ENCODE measurements around the gene ALPI.

The ALPI gene

GRCh38 chr2:232481322-232482140 is 25.6 kb downstream of the ALPI start:
- no peaks in the 10 kb centered on the region for H3K9me3 ChIP-seq (ENCODE audit: low read depth, low read length)
- DNase-seq (ENCODE audit: low read depth, low spot score): no peak
- H3K4me3 ChIP-seq: no peak overlapping the region
- no peak overlapping the region for H3K9ac ChIP-seq (ENCODE audit: insufficient read length)
- H3K27ac ChIP-seq: no peak overlapping the region
- TF ChIP-seq EZH2 (IDR thresholded peaks at IDR 0.05) (no peak), FOXP2 (optimal IDR thresholded peaks at IDR 0.05; ENCODE audit: control extremely low read depth, extremely low read length, insufficient read depth) (no peak), POLR2AphosphoS5 (IDR thresholded peaks at IDR 0.05; ENCODE audit: borderline replicate concordance, low read depth, low read length) (no peak)
- no peaks in the 10 kb centered on the region for H3K36me3 ChIP-seq (ENCODE audit: insufficient read depth, low read length)

- no peak for DNase-seq (ENCODE audit: low read depth, low spot score)
- H3K27ac ChIP-seq: no peak overlapping the region
- H3K36me3 ChIP-seq (ENCODE audit: insufficient read depth, low read length): no peaks in the 10 kb centered on the region
- no peak overlapping the region for H3K9ac ChIP-seq (ENCODE audit: insufficient read length)
- no peaks in the 10 kb centered on the region for H3K9me3 ChIP-seq (ENCODE audit: low read depth, low read length)
- TF ChIP-seq POLR2AphosphoS5 (IDR thresholded peaks at IDR 0.05; ENCODE audit: borderline replicate concordance, low read depth, low read length) (no peak), EZH2 (IDR thresholded peaks at IDR 0.05) (no peak), FOXP2 (optimal IDR thresholded peaks at IDR 0.05; ENCODE audit: control extremely low read depth, extremely low read length, insufficient read depth) (no peak)
- no peak overlapping the region for H3K4me3 ChIP-seq
Observed at GRCh38 chr2:232482301-232483238, 26.6 kb downstream of the ALPI start.

GRCh38 chr2:232483311-232483922 is 27.5 kb downstream of the ALPI start:
- Histone ChIP-seq H3K9ac (ENCODE audit: insufficient read length) (no peak overlapping the region), H3K9me3 (ENCODE audit: low read depth, low read length) (no peaks in the 10 kb centered on the region), H3K4me3 (no peak overlapping the region), H3K27ac (no peak overlapping the region), H3K36me3 (ENCODE audit: insufficient read depth, low read length) (no peaks in the 10 kb centered on the region)
- TF ChIP-seq FOXP2 (optimal IDR thresholded peaks at IDR 0.05; ENCODE audit: control extremely low read depth, extremely low read length, insufficient read depth): no peak
- no peak for TF ChIP-seq POLR2AphosphoS5 (IDR thresholded peaks at IDR 0.05; ENCODE audit: borderline replicate concordance, low read depth, low read length)
- TF ChIP-seq EZH2 (IDR thresholded peaks at IDR 0.05): no peak
- DNase-seq (ENCODE audit: low read depth, low spot score): no peak

GRCh38 chr2:232483923-232484627 is 28.1 kb downstream of the ALPI start:
- Histone ChIP-seq H3K27ac (no peak overlapping the region), H3K9ac (ENCODE audit: insufficient read length) (no peak overlapping the region), H3K4me3 (no peak overlapping the region), H3K9me3 (ENCODE audit: low read depth, low read length) (no peaks in the 10 kb centered on the region), H3K36me3 (ENCODE audit: insufficient read depth, low read length) (no peaks in the 10 kb centered on the region)
- DNase-seq (ENCODE audit: low read depth, low spot score): no peak
- TF ChIP-seq EZH2 (IDR thresholded peaks at IDR 0.05) (no peak), FOXP2 (optimal IDR thresholded peaks at IDR 0.05; ENCODE audit: control extremely low read depth, extremely low read length, insufficient read depth) (no peak), POLR2AphosphoS5 (IDR thresholded peaks at IDR 0.05; ENCODE audit: borderline replicate concordance, low read depth, low read length) (no peak)

- H3K27ac ChIP-seq: no peak overlapping the region
- no peak overlapping the region for H3K9ac ChIP-seq (ENCODE audit: insufficient read length)
- H3K9me3 ChIP-seq (ENCODE audit: low read depth, low read length): no peaks in the 10 kb centered on the region
- no peak for TF ChIP-seq EZH2 (IDR thresholded peaks at IDR 0.05)
- no peak for TF ChIP-seq FOXP2 (optimal IDR thresholded peaks at IDR 0.05; ENCODE audit: control extremely low read depth, extremely low read length, insufficient read depth)
- no peak for TF ChIP-seq POLR2AphosphoS5 (IDR thresholded peaks at IDR 0.05; ENCODE audit: borderline replicate concordance, low read depth, low read length)
- DNase-seq (ENCODE audit: low read depth, low spot score): no peak
- H3K4me3 ChIP-seq: no peak overlapping the region
- H3K36me3 ChIP-seq (ENCODE audit: insufficient read depth, low read length): no peaks in the 10 kb centered on the region
Observed at GRCh38 chr2:232484628-232485347, 28.8 kb downstream of the ALPI start.

GRCh38 chr2:232485348-232485756 is 29.4 kb downstream of the ALPI start:
- H3K9me3 ChIP-seq (ENCODE audit: low read depth, low read length): no peaks in the 10 kb centered on the region
- no peaks in the 10 kb centered on the region for H3K36me3 ChIP-seq (ENCODE audit: insufficient read depth, low read length)
- H3K9ac ChIP-seq (ENCODE audit: insufficient read length): no peak overlapping the region
- no peak overlapping the region for H3K27ac ChIP-seq
- no peak overlapping the region for H3K4me3 ChIP-seq
- no peak for TF ChIP-seq POLR2AphosphoS5 (IDR thresholded peaks at IDR 0.05; ENCODE audit: borderline replicate concordance, low read depth, low read length)
- no peak for TF ChIP-seq FOXP2 (optimal IDR thresholded peaks at IDR 0.05; ENCODE audit: control extremely low read depth, extremely low read length, insufficient read depth)
- TF ChIP-seq EZH2 (IDR thresholded peaks at IDR 0.05): no peak
- DNase-seq (ENCODE audit: low read depth, low spot score): no peak
